Ascending aorta (tissue), 2 donors: ENCODE measurements around the gene TIRAP. TPM values are rescaled to one million over a fixed set of nuclear protein-coding genes. Genes with fewer than 3 reads are reported as not detected.
A peak's percentile ranks its signal among the peaks of the same experiment; 100 is the strongest.

Experiments used
- DNase-seq, 2 donors: peaks; one replicate each; pipeline ENCODE4 v3.0.0-alpha.2; 2019; ENCODE audit warnings: low spot score in 2 of 2
- H3K27ac ChIP-seq, 2 donors: fragments of 200-600 bp; sonication (generic); one replicate each; pipeline ENCODE4 v1.5.1; 2016 to 2017; ENCODE audit warnings: mild to moderate bottlenecking in 1 of 2
- H3K27me3 ChIP-seq: fragments of 200-600 bp; sonication (generic); one replicate; pipeline ENCODE4 v1.5.1; 2017
- H3K36me3 ChIP-seq, 2 donors: fragments of 200-600 bp; sonication (generic); one replicate each; pipeline ENCODE4 v1.5.1; 2016
- H3K4me1 ChIP-seq, 2 donors: fragments of 200-600 bp; sonication (generic); one replicate each; pipeline ENCODE4 v1.5.1; 2016 to 2017; ENCODE audit warnings: mild to moderate bottlenecking in 1 of 2
- H3K4me3 ChIP-seq, 2 donors: fragments of 200-600 bp; sonication (generic); one replicate each; pipeline ENCODE4 v1.5.1; 2016 to 2017; ENCODE audit warnings: mild to moderate bottlenecking in 1 of 2
- H3K9me3 ChIP-seq, 2 donors: fragments of 200-600 bp; sonication (generic); one replicate each; pipeline ENCODE4 v1.5.1; 2016
- intact Hi-C: fragments of 100-400 bp; cut with DNase I; formaldehyde crosslinking; loops from one replicate; pipeline ENCODE4 v1.15.1; 2023
- total RNA-seq: library from RNA; depleted of rRNA; stranded (reverse); fragments of >200 nt; gene quantifications from one replicate; pipeline ENCODE4 v1.1.0, GENCODE V29; 2016
- TF ChIP-seq, protein P1 (sequence below), 3 experiments: fragments of 200-600 bp in 2 of 3; fragments of 450-650 bp in 1 of 3; sonication (generic) in 2 of 3; IDR thresholded peaks; one replicate each; pipeline ENCODE4 v1.5.1; 2016 to 2019; ENCODE audit warnings: antibody characterized with exemption in 3 of 3, mild to moderate bottlenecking in 1 of 3, moderate library complexity in 1 of 3

Gene TIRAP
- total RNA-seq, 1 donor from 2014 or later: 8.7 TPM

DNA sequence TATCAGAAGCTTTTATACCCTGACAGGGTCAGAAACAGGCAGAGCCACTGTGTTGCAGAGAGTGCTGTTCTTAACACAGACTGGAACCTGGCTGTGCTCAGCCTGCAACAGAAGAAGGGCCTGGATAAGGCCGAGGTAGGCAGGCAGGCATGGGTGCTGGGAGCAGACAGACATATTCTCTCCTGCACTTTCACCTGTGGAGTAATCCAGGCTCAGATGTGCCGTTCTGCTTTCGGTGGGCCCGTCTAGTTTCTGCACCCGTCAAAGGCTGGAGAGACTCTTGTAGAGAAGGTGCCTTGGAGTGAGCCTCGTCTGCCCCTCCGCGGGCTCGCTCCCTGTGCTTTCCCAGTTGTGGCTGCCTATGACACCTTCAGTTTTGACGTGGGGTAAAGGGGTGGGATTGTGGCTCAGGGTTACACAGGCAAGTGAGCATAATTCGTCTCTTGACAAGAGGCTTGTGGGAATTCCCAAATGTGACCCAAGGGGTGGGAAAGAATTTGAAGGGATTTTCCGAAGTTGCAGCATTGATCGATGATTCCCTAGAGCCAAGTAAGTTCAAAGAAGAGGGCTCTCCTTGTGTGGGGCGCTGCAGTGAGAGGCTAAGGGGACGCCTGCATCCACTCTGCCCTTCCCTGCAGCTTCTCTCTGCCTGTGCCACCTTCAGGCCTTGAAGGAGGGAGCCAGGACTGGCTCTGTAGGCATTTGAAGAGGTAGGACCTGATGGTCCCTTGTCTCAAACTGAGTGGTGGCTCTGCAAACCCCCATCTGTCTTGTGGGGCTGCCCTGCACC lies 56.4 kb downstream of the TIRAP start:
- intact Hi-C loops: no loop called here
- Histone ChIP-seq H3K36me3 (peaks cover 23 to 37% of the 10 kb centered on the region in 2 donors), H3K9me3 (no peaks in the 10 kb centered on the region), H3K27ac (no peak overlapping the region), H3K4me3 (no peak overlapping the region), H3K27me3 (no peaks in the 10 kb centered on the region), H3K4me1 (no peaks in the 10 kb centered on the region)
- DNase-seq: no peak
- TF ChIP-seq, protein P1, sequence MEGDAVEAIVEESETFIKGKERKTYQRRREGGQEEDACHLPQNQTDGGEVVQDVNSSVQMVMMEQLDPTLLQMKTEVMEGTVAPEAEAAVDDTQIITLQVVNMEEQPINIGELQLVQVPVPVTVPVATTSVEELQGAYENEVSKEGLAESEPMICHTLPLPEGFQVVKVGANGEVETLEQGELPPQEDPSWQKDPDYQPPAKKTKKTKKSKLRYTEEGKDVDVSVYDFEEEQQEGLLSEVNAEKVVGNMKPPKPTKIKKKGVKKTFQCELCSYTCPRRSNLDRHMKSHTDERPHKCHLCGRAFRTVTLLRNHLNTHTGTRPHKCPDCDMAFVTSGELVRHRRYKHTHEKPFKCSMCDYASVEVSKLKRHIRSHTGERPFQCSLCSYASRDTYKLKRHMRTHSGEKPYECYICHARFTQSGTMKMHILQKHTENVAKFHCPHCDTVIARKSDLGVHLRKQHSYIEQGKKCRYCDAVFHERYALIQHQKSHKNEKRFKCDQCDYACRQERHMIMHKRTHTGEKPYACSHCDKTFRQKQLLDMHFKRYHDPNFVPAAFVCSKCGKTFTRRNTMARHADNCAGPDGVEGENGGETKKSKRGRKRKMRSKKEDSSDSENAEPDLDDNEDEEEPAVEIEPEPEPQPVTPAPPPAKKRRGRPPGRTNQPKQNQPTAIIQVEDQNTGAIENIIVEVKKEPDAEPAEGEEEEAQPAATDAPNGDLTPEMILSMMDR (IDR thresholded peaks at IDR 0.05): no peak

DNA sequence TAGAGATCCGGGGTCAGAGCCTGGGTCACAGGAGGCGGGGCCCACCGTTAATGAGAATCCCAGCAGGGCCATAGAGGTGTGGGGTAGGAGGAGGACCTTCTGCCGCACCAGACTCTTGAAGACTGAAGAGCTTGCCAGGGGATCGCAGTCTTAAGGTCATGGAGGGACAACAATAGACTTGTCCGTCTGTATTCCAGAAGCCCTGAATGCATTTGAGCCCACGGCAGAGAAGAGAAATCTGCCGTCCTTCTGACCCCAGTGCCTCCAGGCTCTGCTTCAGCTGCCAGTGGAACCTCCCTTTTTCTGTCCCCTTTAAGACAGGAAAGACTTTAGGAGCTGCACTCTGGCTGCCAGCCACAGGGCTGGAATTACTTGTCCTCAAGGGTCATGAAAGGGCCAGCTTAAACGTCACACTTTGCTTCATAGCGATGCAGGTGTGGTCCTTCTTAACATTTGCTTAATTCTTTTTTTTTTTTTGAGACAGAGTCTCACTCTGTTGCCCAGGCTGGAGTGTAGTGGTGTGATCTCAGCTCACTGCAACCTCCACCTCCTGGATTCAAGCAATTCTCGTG lies 57.1 kb downstream of the TIRAP start:
- Histone ChIP-seq H3K27me3 (no peaks in the 10 kb centered on the region), H3K27ac (no peak overlapping the region), H3K36me3 (peaks cover 23 to 41% of the 10 kb centered on the region in 2 donors), H3K4me3 (no peak overlapping the region), H3K4me1 (no peaks in the 10 kb centered on the region), H3K9me3 (no peaks in the 10 kb centered on the region)
- peak in 1 of 2 donors; percentile 77 for DNase-seq
- intact Hi-C loops: no loop called here
- TF ChIP-seq, protein P1 (IDR thresholded peaks at IDR 0.05): no peak

DNA sequence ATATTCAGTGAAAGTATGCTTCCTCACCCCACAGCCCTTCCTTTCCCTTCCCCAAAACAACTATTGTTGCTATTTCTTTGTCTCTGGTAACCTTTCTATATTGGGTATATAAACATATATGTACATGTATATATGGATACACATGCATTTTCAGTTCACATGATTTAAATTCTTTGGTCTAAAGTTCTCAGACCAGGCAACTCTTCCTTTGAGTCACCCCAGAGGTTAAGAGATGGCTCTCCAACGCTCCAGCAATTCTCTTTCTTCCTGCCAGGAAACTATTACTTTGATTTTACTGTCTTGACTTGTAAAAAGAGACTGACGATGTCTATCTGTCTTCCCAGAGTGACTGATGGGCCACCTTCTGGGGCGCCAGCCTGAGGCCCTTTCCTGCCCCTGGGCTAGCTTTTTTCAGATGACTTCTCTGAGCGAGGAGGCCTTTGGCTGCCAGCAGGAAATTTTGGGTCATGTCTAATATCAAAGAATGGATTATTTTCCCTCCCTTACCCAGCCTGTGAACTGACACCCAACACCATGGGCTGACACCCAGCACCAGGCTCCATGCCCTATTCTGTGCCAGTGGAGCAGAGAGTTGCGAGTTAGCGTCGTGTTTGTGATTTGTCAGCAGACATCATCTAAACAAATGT lies 58.2 kb downstream of the TIRAP start:
- H3K36me3 ChIP-seq: peaks cover 27 to 45% of the 10 kb centered on the region in 2 donors
- DNase-seq: no peak
- TF ChIP-seq, protein P1 (IDR thresholded peaks at IDR 0.05): no peak
- intact Hi-C loops: no loop called here
- no peak overlapping the region for H3K4me3 ChIP-seq
- no peaks in the 10 kb centered on the region for H3K4me1 ChIP-seq
- H3K9me3 ChIP-seq: no peaks in the 10 kb centered on the region
- H3K27ac ChIP-seq: no peak overlapping the region
- H3K27me3 ChIP-seq: no peaks in the 10 kb centered on the region

- intact Hi-C loops: no loop called here
- Histone ChIP-seq H3K27me3 (no peaks in the 10 kb centered on the region), H3K4me3 (no peak overlapping the region), H3K9me3 (no peaks in the 10 kb centered on the region), H3K36me3 (peaks cover 27 to 45% of the 10 kb centered on the region in 2 donors), H3K27ac (no peak overlapping the region), H3K4me1 (peaks cover 0 to 5% of the 10 kb centered on the region in 2 donors)
- TF ChIP-seq, protein P1 (IDR thresholded peaks at IDR 0.05): no peak
- DNase-seq: no peak
Measured at GRCh38 chr11:126341760-126342161, 58.9 kb downstream of the TIRAP start.

- intact Hi-C loops: no loop called here
- no peak for DNase-seq
- H3K27me3 ChIP-seq: no peaks in the 10 kb centered on the region
- TF ChIP-seq, protein P1 (IDR thresholded peaks at IDR 0.05): no peak
- H3K36me3 ChIP-seq: peaks cover 24 to 42% of the 10 kb centered on the region in 2 donors
- H3K4me1 ChIP-seq: peaks cover 4 to 13% of the 10 kb centered on the region in 2 donors
- H3K9me3 ChIP-seq: no peaks in the 10 kb centered on the region
- no peak overlapping the region for H3K27ac ChIP-seq
- no peak overlapping the region for H3K4me3 ChIP-seq
Measured at GRCh38 chr11:126343051-126343450, 60.2 kb downstream of the TIRAP start.

Other genes starting within 250 kb of the TIRAP start
- 33.0 TPM for gene CDON, start 220.2 kb upstream of the TIRAP start, total RNA-seq
- gene RPUSD4, start 71.4 kb upstream of the TIRAP start, total RNA-seq: 7.3 TPM
- gene FAM118B, start 71.3 kb upstream of the TIRAP start, total RNA-seq: 14.0 TPM
- gene SRPRA, start 14.2 kb upstream of the TIRAP start, total RNA-seq: 49.7 TPM
- 1.8 TPM for gene FOXRED1, start 13.9 kb upstream of the TIRAP start, total RNA-seq
- gene DCPS, start 21.0 kb downstream of the TIRAP start, total RNA-seq: 19.6 TPM
- gene ST3GAL4, start 72.6 kb downstream of the TIRAP start, total RNA-seq: 61.4 TPM